ENCODE data around the gene TEKT5. TPM values are rescaled to one million over a fixed set of nuclear protein-coding genes. Genes with fewer than 3 reads are reported as not detected.
"Not testable (repeated sequence)": the region's sequence is repeated elsewhere in the genome, so short reads cannot be mapped to it uniquely, and the experiment has no call there.

The TEKT5 gene
- total RNA-seq (1 to 10 TPM in 1 of 9 donors, under 1 TPM in 1, not detected in 7; 0.51 to 2.8 TPM), polyA plus RNA-seq (not detected)
- long read RNA-seq, donor 1 = 0 reads
- long read RNA-seq, donor 2 = 0 reads
- long read RNA-seq, donor 3 = 0 reads

GRCh38 chr16:10694830-10695229, at the start of gene TEKT5:
Gene TEKT5, minus strand, starts transcription at chr16:10694930. Its CDS starts 57 bp downstream, at chr16:10694873.
- 84 to 88% (median 85%) methylated on average over 5 of the region's 5 CpGs for WGBS, 4 donors
- TF ChIP-seq CTCF (IDR thresholded peaks at IDR 0.05) (no peak), POLR2A (IDR thresholded peaks at IDR 0.05) (no peak)

GRCh38 chr16:10743610-10744369, 49.1 kb upstream of the TEKT5 start, which contains the start of gene NUBP1:
Gene NUBP1, plus strand, starts transcription at chr16:10743842. Its CDS starts 22 bp downstream, at chr16:10743864.
- Histone ChIP-seq H3K4me3 (peak within 1 kb of the TSS; percentile 18 to 82 (median 64)), H3K4me1 (peaks cover 5 to 43% (median 28%) of the 10 kb centered on the region in 12 donors)

More at GRCh38 chr16:10694830-10695229, at the start of gene TEKT5:
- H3K9me3 ChIP-seq = no peaks in the 10 kb centered on the region
- no peak within 1 kb of the TSS for H3K27ac ChIP-seq
- ATAC-seq (no peak), DNase-seq (no peak)
- no peak within 1 kb of the TSS for H3K4me3 ChIP-seq
- no peaks in the 10 kb centered on the region for H3K4me1 ChIP-seq
- no peaks in the 10 kb centered on the region for H3K36me3 ChIP-seq
- no peaks in the 10 kb centered on the region for H3K27me3 ChIP-seq
- intact Hi-C loops (cut with DNase I) = no loop called here

GRCh38 chr16:10743227-10743609, 48.5 kb upstream of the TEKT5 start:
- no peaks in the 10 kb centered on the region for H3K27me3 ChIP-seq
- H3K9me3 ChIP-seq = no peaks in the 10 kb centered on the region
- H3K27ac ChIP-seq = peak overlapping the region; percentile 95 to 100 (median 98)
- peaks cover 0 to 25% (median 14%) of the 10 kb centered on the region in 9 donors for H3K36me3 ChIP-seq
- DNase-seq (no peak), ATAC-seq (no peak)
- intact Hi-C loops (cut with DNase I) = loop anchor here in 7 of 10 donors (5.0 to 10.0 kb wide), 6 partner anchors 84 to 512 kb away; partner anchors contain the start of gene SOCS1 (in 1 of the 7)
- H3K4me1 ChIP-seq = peaks cover 8 to 48% (median 34%) of the 10 kb centered on the region in 12 donors
- WGBS, 4 donors = 35 to 41% (median 38%) methylated on average over 5 of the region's 5 CpGs
- H3K4me3 ChIP-seq = peak overlapping the region in 9 of 12 donors; percentile 54 to 82 (median 70)
- TF ChIP-seq POLR2A (IDR thresholded peaks at IDR 0.05) (no peak), CTCF (IDR thresholded peaks at IDR 0.05) (no peak)

More at GRCh38 chr16:10743610-10744369, 49.1 kb upstream of the TEKT5 start, which contains the start of gene NUBP1:
- Histone ChIP-seq H3K27me3 (no peaks in the 10 kb centered on the region), H3K36me3 (peaks cover 0 to 31% (median 20%) of the 10 kb centered on the region in 9 donors), H3K27ac (peak within 1 kb of the TSS; percentile 95 to 100 (median 98)), H3K9me3 (no peaks in the 10 kb centered on the region)
- WGBS, 4 donors = 0% methylated on average over 44 to 57 of the region's 57 CpGs
- intact Hi-C loops (cut with DNase I) = loop anchor here in 9 of 10 donors (1.0 to 10.0 kb wide), 9 partner anchors 83 to 511 kb away; partner anchors contain the start of gene SOCS1 (in 1 of the 9)
- DNase-seq = peak; percentile 99
- TF ChIP-seq CTCF (IDR thresholded peaks at IDR 0.05) (peak in 1 of 12 donors; percentile 7), POLR2A (IDR thresholded peaks at IDR 0.05) (peak; percentile 93 to 98)
- ATAC-seq = peak; percentile 96 to 97 (median 97)

- H3K4me1 ChIP-seq = peaks cover 13 to 59% (median 43%) of the 10 kb centered on the region in 12 donors
- peaks cover 0 to 12% (median under 1%) of the 10 kb centered on the region in 9 donors for H3K36me3 ChIP-seq
- peak in 4 of 5 donors; percentile 77 to 87 (median 84) for DNase-seq
- peak; percentile 17 to 28 (median 24) for ATAC-seq
- TF ChIP-seq POLR2A (IDR thresholded peaks at IDR 0.05) = no peak
- TF ChIP-seq CTCF (IDR thresholded peaks at IDR 0.05) = no peak
- no peaks in the 10 kb centered on the region for H3K27me3 ChIP-seq
- H3K27ac ChIP-seq = peak overlapping the region; percentile 12 to 99 (median 90)
- intact Hi-C loops (cut with DNase I) = loop anchor here in 8 of 10 donors (2.0 to 10.0 kb wide), 8 partner anchors 85 to 513 kb away; partner anchors contain the start of genes DEXI (in 1 of the 8) and SOCS1 (in 1 of the 8)
- WGBS, 4 donors = 37 to 64% (median 44%) methylated on average over 4 of the region's 4 CpGs
- no peak overlapping the region for H3K4me3 ChIP-seq
- no peaks in the 10 kb centered on the region for H3K9me3 ChIP-seq
Observed at GRCh38 chr16:10741844-10742243, 47.1 kb upstream of the TEKT5 start.

- H3K36me3 ChIP-seq, ATAC-seq, DNase-seq, H3K9me3 ChIP-seq, H3K4me3 ChIP-seq, H3K27me3 ChIP-seq: not testable (repeated sequence)
- peaks cover 13 to 56% (median 43%) of the 10 kb centered on the region in 12 donors for H3K4me1 ChIP-seq
- intact Hi-C loops (cut with DNase I) = loop anchor here in 8 of 10 donors (2.0 to 10.0 kb wide), 8 partner anchors 86 to 514 kb away; partner anchors contain the start of genes DEXI (in 1 of the 8) and SOCS1 (in 1 of the 8)
- peak overlapping the region in 3 of 12 donors; percentile 96 to 99 (median 98) for H3K27ac ChIP-seq
- WGBS, 4 donors = 95 to 96% (median 96%) methylated on average over 10 of the region's 10 CpGs
Observed at GRCh38 chr16:10741249-10741648, 46.5 kb upstream of the TEKT5 start.

Measured in heart left ventricle (tissue), 16 donors.